Heart left ventricle (tissue), 16 donors: ENCODE results near the gene RPS6KA5. TPM values are rescaled to one million over a fixed set of nuclear protein-coding genes. Genes with fewer than 3 reads are reported as not detected.

ENCODE experiments used
- ATAC-seq, 4 donors: fragments of 200-7000 bp; cut with Tn5 transposase; one replicate each; pipeline ENCODE4 v1.9.1; 2020 to 2022; ENCODE audit warnings: moderate library complexity in 4 of 4, mild to moderate bottlenecking in 3 of 4, moderate number of reproducible peaks in 1 of 4
- DNase-seq, 5 donors: peaks; one replicate each; pipeline ENCODE4 v3.0.0-alpha.2; 2020
- H3K27ac ChIP-seq, 12 donors: fragments of 200-600 bp; sonication (generic) in 4 of 12; one replicate each; pipeline versions ENCODE4 v1.5.0 to v1.8.0; 2016 to 2022; ENCODE audit warnings: mild to moderate bottlenecking in 2 of 12
- H3K27me3 ChIP-seq, 9 donors: fragments of 200-600 bp; sonication (generic) in 2 of 9; one replicate each; pipeline versions ENCODE4 v1.5.1 to v1.8.0; 2016 to 2022; ENCODE audit warnings: mild to moderate bottlenecking in 3 of 9
- H3K36me3 ChIP-seq, 9 donors: fragments of 200-600 bp; sonication (generic) in 2 of 9; one replicate each; pipeline versions ENCODE4 v1.5.0 to v1.8.0; 2018 to 2022; ENCODE audit warnings: mild to moderate bottlenecking in 2 of 9
- H3K4me1 ChIP-seq, 12 donors: fragments of 200-600 bp; sonication (generic) in 4 of 12; one replicate each; pipeline versions ENCODE4 v1.5.0 to v1.8.0; 2016 to 2022; ENCODE audit warnings: mild to moderate bottlenecking in 3 of 12
- H3K4me3 ChIP-seq, 12 donors: fragments of 200-600 bp; sonication (generic) in 4 of 12; one replicate each; pipeline versions ENCODE4 v1.5.0 to v1.8.0; 2017 to 2022; ENCODE audit warnings: mild to moderate bottlenecking in 9 of 12, moderate library complexity in 4 of 12
- H3K9me3 ChIP-seq, 12 donors: fragments of 200-600 bp; sonication (generic) in 4 of 12; one replicate each; pipeline versions ENCODE4 v1.5.0 to v1.8.0; 2016 to 2022; ENCODE audit warnings: mild to moderate bottlenecking in 1 of 12
- CTCF ChIP-seq, 12 donors: fragments of 200-600 bp; sonication (generic) in 4 of 12; IDR thresholded peaks; one replicate each; pipeline versions ENCODE4 v1.5.0 to v1.8.0; 2018 to 2022; ENCODE audit warnings: antibody characterized with exemption in 12 of 12, mild to moderate bottlenecking in 5 of 12
- POLR2A ChIP-seq, 2 donors: fragments of 450-650 bp; IDR thresholded peaks; one replicate each; pipeline ENCODE4 v1.6.1; 2017; ENCODE audit warnings: antibody characterized with exemption in 2 of 2, mild to moderate bottlenecking in 2 of 2, moderate library complexity in 2 of 2
- WGBS, 4 donors: extraction: QIAGEN DNeasy Blood & Tissue Kit in 2 of 4; methylation state at CpG; one replicate each; pipeline versions ENCODE4 v1.1.5 to v1.1.7; 2013 to 2018; 5-methylcytosine and 5-hydroxymethylcytosine counted together
- intact Hi-C, 10 donors: fragments of 100-400 bp; cut with DNase I; formaldehyde crosslinking; loops; one replicate each; pipeline versions ENCODE4 v1.11.1 to v1.14.2; 2022
- polyA plus RNA-seq, 2 donors: library from polyadenylated mRNA; stranded (reverse); fragments of 200-250 nt; gene quantifications; one replicate each; pipeline ENCODE4 v1.2.3, GENCODE V29; 2013
- total RNA-seq, 9 donors: library from RNA; depleted of rRNA in 2 of 9; stranded (reverse); fragments of >200 nt in 2 of 9; fragmentation: NEBNext Ultra II Directional in 3 of 9; extraction: Animal tissue kit (Norgen Biotek cat#: 25700) in 3 of 9; gene quantifications; one replicate each; pipeline versions ENCODE4 v1.1.0 to v1.2.4, GENCODE V29; 2016 to 2023
- donor health status: ischemic (EF 13 %, LVEDD 7.1; RV severe dilation, severe dysfunction).
- donor health status: healthy with polysubstance abuse.
- donor health status: DM: no; HTN: yes; CAD: no.
- donor health status: DM: no; HTN: no; CAD: no.
- donor health status: ischemic (EF 25% LVEDD 6.9; RV normal size, moderate dysfunction).
- donor health status: ischemic (EF 25% LVEDD 5.7; RV mildly dilated, moderate dysfunction).
- donor health status: healthy.
- donor health status: DM: yes; HTN: yes; CAD: no.
- donor health status: ischemic (EF 35%, LVEDD 5.7; RV mildly dilated, moderate dysfunction).
- donor health status: nonischemic (EF 11% LVEDD 7.7; RV severe dilation, severe dysfunction).
- donor health status: DM: yes; HTN: yes; CAD: no.
- donor health status: PGD.
- donor health status: ischemic (EF 29% LVEDD 5.4; RV normal size, mild dysfunction).
- donor health status: nonischemic (EF 23%, LVEDD 6.1; RV moderate dilation, normal function).

Gene RPS6KA5
- total and polyA plus RNA-seq, 11 donors: 0.72 to 13.3 (median 8.5) TPM

GRCh38 chr14:90897022-90897421 lies 163.4 kb downstream of the RPS6KA5 start:
- no peaks in the 10 kb centered on the region for H3K9me3 ChIP-seq
- 90 to 97% (median 96%) methylated on average over 6 of the region's 6 CpGs for WGBS, 4 donors
- ATAC-seq (no peak), DNase-seq (no peak)
- H3K36me3 ChIP-seq: peaks cover 0 to 19% (median 11%) of the 10 kb centered on the region in 9 donors
- no peak overlapping the region for H3K4me3 ChIP-seq
- H3K27me3 ChIP-seq: no peaks in the 10 kb centered on the region
- intact Hi-C loops: loop anchor here in 4 of 10 donors (5.0 to 10.0 kb wide), 3 partner anchors 130 to 592 kb away; no protein-coding TSS in a partner anchor
- peaks cover 0 to 7% (median 0%) of the 10 kb centered on the region in 12 donors for H3K4me1 ChIP-seq
- TF ChIP-seq CTCF (IDR thresholded peaks at IDR 0.05) (no peak), POLR2A (IDR thresholded peaks at IDR 0.05) (no peak)
- H3K27ac ChIP-seq: no peak overlapping the region

GRCh38 chr14:90894241-90894640 lies 166.2 kb downstream of the RPS6KA5 start:
- WGBS, 4 donors: 74 to 83% (median 81%) methylated on average over 6 of the region's 6 CpGs
- intact Hi-C loops: loop anchor here in 4 of 10 donors (5.0 to 10.0 kb wide), 2 partner anchors 589 to 592 kb away; no protein-coding TSS in a partner anchor

GRCh38 chr14:90893510-90893909 lies 166.9 kb downstream of the RPS6KA5 start:
- Histone ChIP-seq H3K9me3 (no peaks in the 10 kb centered on the region), H3K4me3 (no peak overlapping the region), H3K27ac (no peak overlapping the region), H3K27me3 (no peaks in the 10 kb centered on the region), H3K4me1 (peaks cover 0 to 7% (median 0%) of the 10 kb centered on the region in 12 donors), H3K36me3 (peaks cover 0 to 13% (median 7%) of the 10 kb centered on the region in 9 donors)
- WGBS, 4 donors: 79 to 88% (median 83%) methylated on average over 2 of the region's 2 CpGs
- ATAC-seq: no peak
- DNase-seq: no peak
- TF ChIP-seq POLR2A (IDR thresholded peaks at IDR 0.05) (no peak), CTCF (IDR thresholded peaks at IDR 0.05) (no peak)
- intact Hi-C loops: loop anchor here in 4 of 10 donors (5.0 to 10.0 kb wide), 2 partner anchors 589 to 591 kb away; no protein-coding TSS in a partner anchor

More at GRCh38 chr14:90894241-90894640, 166.2 kb downstream of the RPS6KA5 start:
- Histone ChIP-seq H3K27ac (no peak overlapping the region), H3K9me3 (no peaks in the 10 kb centered on the region), H3K4me3 (no peak overlapping the region), H3K4me1 (peaks cover 0 to 7% (median 0%) of the 10 kb centered on the region in 12 donors), H3K36me3 (peaks cover 0 to 18% (median 11%) of the 10 kb centered on the region in 9 donors), H3K27me3 (no peaks in the 10 kb centered on the region)
- TF ChIP-seq POLR2A (IDR thresholded peaks at IDR 0.05): no peak
- TF ChIP-seq CTCF (IDR thresholded peaks at IDR 0.05): no peak
- no peak for DNase-seq
- ATAC-seq: no peak

- Histone ChIP-seq H3K9me3 (no peaks in the 10 kb centered on the region), H3K27me3 (no peaks in the 10 kb centered on the region), H3K36me3 (peaks cover 0 to 10% (median 3%) of the 10 kb centered on the region in 9 donors), H3K4me1 (peaks cover 0 to 7% (median 0%) of the 10 kb centered on the region in 12 donors), H3K4me3 (no peak overlapping the region), H3K27ac (no peak overlapping the region)
- TF ChIP-seq POLR2A (IDR thresholded peaks at IDR 0.05) (no peak), CTCF (IDR thresholded peaks at IDR 0.05) (no peak)
- DNase-seq (no peak), ATAC-seq (peak in 1 of 4 donors; percentile 41)
- intact Hi-C loops: loop anchor here in 4 of 10 donors (5.0 to 10.0 kb wide), 2 partner anchors 588 to 591 kb away; no protein-coding TSS in a partner anchor
Observed at GRCh38 chr14:90892970-90893369, 167.5 kb downstream of the RPS6KA5 start.
